HG03159 (cell line): ENCODE measurements around the gene MKRN1.
"Not testable (repeated sequence)": the region's sequence is repeated elsewhere in the genome, so short reads cannot be mapped to it uniquely, and the experiment has no call there.

Experiments used
- ATAC-seq: cut with Tn5 transposase; IDR thresholded peaks from one replicate; pipeline ENCODE4 v1.9.1; 2021; ENCODE audit warnings: mild to moderate bottlenecking, moderate library complexity; ENCODE audit not compliant: unreplicated experiment

Gene MKRN1

GRCh38 chr7:140440593-140440992 lies 38.7 kb downstream of the MKRN1 start:
- no peak for ATAC-seq

- ATAC-seq = peak; percentile 54
Observed at GRCh38 chr7:140439359-140439758, 39.9 kb downstream of the MKRN1 start.

DNA sequence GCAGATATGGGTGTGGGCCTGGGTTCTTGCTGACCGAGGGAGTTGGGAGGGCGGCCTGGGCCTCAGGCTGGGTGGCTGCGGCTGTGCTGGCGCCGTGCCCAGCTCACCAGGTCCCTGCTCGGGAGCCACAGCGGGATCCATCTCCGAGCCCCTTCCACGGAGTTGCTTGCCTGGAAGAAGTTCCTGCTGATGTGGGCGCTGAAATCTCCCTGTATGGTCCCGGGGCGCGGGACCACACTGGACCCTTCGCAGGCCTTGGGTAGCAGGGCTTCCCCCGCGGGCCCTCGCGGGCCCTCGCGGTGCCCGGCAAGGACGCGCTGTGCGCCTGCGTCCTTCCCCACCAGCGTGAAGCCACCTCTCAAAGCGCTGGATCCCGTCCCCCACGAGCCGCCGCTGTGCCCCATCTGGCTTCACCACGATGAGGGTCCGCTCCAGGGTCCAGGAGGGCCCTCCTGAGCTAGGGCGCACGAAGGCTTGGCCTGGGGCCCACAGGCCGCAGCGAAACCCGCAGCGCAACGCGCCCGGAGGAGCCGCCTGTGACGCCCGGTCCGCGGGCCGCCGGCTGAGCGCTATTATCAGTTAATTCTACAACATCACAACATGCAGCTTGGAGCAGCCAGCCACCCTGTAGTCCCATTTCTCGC lies 43.9 kb downstream of the MKRN1 start:
- no peak for ATAC-seq

- ATAC-seq = no peak
Observed at GRCh38 chr7:140433396-140433795, 45.9 kb downstream of the MKRN1 start.

- no peak for ATAC-seq
Observed at GRCh38 chr7:140426130-140426529, 53.2 kb downstream of the MKRN1 start.

GRCh38 chr7:140425718-140426117 lies 53.6 kb downstream of the MKRN1 start:
- no peak for ATAC-seq

DNA sequence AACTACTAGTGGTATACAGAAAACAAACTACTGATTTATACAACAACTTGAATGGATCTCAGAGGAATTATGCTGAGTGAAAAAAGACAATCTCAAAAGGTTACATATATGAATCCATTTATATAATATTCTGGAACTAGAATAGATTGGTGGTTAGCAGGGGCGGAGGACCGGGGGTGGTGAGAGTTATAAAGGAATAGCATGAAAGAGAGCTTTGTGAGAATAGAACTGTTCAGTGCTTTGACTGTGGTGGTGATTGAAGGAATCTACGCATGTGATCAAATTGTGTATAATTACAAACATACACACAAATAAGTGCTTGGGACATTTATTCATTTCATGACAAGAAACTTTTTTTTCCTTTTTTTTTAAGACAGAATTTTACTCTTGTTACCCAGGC lies 55.8 kb downstream of the MKRN1 start:
- ATAC-seq = no peak

GRCh38 chr7:140421521-140421920 lies 57.8 kb downstream of the MKRN1 start:
- ATAC-seq = no peak

DNA sequence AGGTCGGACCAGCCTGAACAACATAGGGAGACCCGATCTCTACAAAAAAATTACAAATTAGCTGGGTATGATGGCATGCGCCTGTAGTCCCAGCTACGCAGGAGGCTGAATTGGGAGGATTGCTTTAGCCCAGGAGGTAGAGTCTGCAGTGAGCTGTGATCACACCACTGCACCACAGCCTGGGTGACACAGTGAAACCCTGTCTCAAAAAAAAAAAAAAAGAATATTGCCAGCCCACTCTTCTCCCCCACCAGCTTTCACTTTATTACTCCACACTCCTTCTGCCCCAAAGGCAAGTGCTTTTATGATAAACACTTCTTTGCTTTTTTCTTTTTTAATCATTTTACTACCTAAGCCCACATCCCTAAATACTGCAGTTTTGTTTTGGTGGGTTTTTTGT lies 60.7 kb downstream of the MKRN1 start:
- no peak for ATAC-seq

GRCh38 chr7:140418156-140418472 lies 61.2 kb downstream of the MKRN1 start:
- not testable (repeated sequence) for ATAC-seq

DNA sequence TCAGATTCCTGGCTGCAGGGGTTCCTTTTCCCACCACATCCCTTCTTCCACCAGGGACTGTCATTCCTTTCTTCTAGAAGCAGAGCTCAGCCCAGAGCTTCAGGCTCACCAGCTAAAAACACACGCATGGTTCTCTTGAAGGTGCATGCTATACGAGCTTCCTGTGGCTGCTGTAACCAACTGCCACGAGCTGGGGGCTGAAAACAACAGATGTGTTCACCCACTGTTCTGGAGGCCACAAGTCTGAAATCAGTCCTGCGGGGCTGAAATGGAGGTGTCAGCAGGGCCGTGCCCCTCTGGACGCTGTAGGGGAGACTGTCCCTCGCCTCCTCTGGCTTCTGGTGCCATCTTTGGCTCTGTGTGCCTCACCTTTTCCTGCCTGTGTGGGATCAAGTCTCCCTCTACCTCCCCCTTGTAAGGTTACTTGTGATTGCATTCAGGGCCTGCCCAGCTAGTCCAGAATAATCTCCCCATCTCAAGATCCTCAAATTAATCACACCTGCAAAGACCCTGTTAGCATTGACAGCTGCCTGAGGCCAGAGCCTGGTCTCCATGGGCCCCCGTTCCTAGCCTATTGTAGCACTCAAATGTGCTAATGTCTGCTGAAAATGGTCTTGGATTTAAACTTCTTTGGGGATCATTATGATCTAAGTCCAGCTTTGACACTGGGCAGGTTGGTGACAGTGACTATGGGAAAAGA lies 61.7 kb downstream of the MKRN1 start:
- no peak for ATAC-seq

DNA sequence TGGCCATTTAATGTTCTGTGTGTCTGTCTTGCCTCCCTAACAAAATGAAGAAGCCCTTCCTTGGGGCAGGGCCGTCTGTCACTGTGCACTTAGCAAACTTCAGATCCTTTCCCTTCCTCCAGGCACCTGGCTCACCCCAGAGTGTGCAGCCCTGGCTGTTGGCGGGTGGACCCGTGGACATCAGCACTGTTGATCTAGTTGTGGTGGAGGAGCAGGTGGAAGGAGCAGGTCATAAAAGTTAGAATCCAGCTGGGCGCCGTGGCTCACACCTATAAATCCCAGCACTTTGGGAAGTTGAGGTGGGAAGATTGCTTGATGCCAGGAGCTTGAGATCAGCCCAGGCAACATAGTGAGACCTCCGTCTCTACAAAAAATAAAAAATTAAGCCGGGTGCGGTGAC lies 62.7 kb downstream of the MKRN1 start:
- no peak for ATAC-seq

GRCh38 chr7:140415816-140416215 lies 63.5 kb downstream of the MKRN1 start:
- ATAC-seq = not testable (repeated sequence)

DNA sequence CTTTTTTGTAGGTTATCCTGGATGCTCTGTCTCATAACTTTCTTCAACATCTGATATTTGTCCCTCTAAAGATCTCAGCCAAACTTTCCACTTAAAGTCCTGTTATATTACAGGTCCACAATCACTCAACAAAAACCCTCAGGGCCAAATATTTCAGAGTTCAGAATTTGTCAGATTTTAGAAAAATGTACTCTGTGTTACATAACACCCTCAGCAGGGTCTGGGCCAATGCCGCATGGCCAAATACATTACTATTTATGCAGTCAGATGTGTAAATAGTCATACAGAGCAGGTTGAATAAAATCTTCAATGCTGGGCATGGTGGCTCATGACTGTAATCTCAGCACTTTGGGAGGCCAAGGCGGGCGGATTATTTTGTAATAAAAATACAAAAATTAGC lies 63.9 kb downstream of the MKRN1 start:
- ATAC-seq = no peak

DNA sequence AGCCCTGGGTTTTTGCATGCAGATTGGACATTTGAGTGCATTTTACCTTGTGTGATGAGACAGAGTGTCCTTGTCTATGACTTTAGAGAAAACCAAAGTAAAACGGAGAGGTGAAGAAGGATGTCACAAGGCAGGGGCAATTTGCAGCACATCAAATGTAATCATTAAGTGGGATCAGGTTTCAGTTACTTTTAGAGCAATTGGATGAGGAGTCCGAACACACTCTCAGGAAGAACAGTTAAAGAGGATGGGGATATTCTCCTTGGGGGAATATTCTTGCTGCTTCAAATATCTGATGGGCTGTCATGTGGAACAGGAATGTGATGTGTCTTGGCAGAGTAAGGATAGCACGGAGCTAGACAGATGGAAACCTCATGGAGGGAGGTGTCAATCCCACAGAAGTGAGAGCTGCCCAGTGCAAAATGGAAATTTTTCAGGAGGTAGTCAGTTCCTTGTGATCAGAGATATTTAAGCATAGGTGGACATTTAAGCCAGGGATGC lies 74.7 kb downstream of the MKRN1 start:
- no peak for ATAC-seq

GRCh38 chr7:140403878-140404564 lies 75.3 kb downstream of the MKRN1 start, which contains the start of gene RAB19:
Gene RAB19 (plus strand): TSS chr7:140404058. CDS start chr7:140407647, 3,589 bp downstream.
- peak; percentile 68 for ATAC-seq
